HG03460 (cell line): ENCODE measurements around the gene DEFB108B.
A peak's percentile ranks its signal among the peaks of the same experiment; 100 is the strongest.
"Not testable (repeated sequence)": the region's sequence is repeated elsewhere in the genome, so short reads cannot be mapped to it uniquely, and the experiment has no call there.

Experiments used
- ATAC-seq: cut with Tn5 transposase; IDR thresholded peaks from one replicate; pipeline ENCODE4 v1.9.1; 2021; ENCODE audit not compliant: unreplicated experiment

DEFB108B gene, protein sequence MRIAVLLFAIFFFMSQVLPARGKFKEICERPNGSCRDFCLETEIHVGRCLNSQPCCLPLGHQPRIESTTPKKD

DNA sequence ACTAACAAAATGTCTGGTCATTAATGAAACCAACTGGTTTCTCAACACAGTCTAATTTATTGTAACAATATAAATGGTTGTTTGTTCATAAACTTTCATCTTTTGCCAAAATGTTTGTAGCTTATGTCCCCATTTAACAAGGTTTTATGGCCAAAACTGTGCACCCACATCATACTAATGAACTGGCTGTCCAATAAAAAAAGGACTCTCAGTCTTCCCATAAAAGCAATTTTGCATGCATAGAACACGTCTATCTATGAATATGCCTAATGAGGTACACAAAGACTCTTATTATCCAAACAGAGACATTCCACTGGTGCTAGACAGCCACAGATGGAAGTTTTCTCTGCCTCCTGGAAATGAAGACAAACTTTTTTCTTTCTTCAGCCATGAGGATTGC, at the start of gene DEFB108B:
Gene DEFB108B, plus strand, starts transcription at position 390 of the 400 bp plus-strand sequence. Its CDS starts 0 bp downstream, at position 390.
- not testable (repeated sequence) for ATAC-seq

DNA sequence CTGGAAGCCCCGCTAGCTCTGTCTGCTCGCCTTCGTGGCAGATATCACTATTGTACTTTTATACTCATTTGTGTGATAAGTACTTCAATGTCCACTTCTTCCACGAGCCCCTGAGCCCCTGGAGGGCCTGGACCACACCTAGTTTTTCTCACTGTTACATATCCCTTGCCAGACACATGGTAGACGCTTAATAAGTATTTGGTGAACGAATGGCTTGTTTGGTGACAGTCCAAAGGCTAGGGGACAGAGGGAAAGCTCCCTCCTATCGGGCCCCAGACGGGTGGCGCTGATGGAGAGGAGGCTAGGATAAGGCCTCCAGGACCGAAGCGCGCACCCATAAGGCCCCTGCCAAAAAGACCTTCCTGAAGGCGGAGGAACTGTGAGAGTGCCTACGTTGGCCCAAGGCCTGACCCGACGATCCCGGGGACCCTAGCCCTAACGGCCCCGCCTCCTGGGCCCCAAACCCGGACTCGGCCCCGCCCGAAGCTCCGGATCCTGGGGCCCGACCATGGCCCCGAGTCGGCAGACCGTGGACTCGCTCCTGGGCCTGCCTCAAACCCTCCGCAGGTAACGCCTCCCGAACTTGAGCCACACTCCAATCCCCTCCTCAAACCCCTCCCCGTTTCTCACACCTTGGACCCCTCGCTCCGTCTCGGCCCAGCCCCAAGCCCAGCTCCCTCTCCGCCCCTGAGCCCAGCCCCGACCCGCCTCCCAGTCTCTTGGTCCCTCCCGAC, 46.7 kb upstream of the DEFB108B start:
- ATAC-seq = not testable (repeated sequence)

DNA sequence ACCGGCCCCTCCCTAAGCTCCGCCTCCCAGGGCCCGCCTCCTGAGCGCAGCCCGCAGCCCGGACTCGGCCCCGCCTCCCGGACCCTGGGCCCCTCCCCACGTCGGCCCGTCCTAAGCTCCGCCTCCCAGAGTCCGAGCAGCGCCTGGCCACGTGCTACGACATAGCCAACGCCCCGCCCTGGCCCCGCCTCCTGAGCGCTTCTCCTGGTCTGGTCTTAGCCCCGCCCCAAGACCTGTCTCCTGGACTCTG, 46.2 kb upstream of the DEFB108B start:
- peak; percentile 98 for ATAC-seq

DNA sequence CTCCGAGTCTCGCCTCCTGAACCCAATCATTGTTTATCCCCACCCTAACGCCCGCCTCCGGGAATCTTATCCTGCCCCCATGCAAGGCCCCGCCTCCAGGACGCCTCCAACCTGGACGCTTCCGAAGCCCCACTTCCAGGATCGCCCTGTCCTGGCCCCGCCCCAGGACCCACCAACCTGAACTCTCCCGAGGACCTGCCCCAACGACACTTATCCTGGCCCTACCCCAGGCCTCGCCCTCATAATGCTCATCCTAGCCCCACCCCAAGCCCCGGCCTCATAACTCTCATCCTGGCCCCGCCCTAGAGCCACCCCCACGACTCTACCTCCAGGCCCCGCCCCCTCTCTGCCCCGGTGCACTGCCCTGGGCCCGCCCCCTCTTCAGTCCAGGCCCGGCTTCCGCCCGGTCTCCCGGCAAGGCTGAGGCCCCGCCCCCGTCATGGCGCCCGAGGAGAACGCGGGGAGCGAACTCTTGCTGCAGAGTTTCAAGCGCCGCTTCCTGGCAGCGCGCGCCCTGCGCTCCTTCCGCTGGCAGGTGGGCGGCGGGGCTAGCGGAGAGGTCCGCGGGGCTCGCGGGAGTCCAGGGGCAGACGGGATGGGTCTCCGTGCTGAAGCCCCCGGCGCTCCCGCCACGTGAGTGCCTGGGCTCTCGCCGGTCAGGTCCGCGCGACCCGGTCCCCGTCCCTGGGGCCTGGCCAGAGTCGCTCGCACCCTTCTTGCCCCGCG, 45.7 kb upstream of the DEFB108B start:
- peak; percentile 82 for ATAC-seq

DNA sequence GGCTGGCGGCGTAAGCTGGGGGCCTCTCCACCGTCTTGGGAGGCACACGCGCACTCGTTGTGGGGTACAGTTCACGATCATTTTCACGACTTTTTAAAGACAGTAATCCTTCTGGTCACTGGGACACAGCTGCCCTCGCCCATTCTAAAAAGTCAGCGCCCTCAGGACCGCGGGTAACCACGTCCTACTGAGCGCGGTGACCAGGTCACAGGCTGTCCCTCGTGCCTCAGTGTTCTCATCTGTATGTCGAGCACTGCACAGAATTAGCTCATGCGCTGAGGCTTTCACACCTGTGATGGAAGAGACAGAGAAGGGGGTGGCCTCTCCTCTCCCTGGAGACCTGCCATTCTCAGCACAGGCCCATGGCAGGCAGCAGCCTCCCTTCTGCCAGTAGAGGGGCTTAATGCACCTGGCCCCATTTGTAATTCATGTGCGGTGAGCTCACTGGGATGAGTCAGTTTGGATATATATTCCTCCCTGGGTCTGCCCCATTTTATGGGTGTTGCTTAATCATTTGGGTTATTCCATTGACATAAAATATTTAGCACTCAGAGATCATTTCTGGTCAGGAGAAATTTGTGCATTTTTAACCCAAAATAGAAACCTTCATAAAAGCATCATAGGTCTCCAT, 45.1 kb upstream of the DEFB108B start:
- ATAC-seq = not testable (repeated sequence)

DNA sequence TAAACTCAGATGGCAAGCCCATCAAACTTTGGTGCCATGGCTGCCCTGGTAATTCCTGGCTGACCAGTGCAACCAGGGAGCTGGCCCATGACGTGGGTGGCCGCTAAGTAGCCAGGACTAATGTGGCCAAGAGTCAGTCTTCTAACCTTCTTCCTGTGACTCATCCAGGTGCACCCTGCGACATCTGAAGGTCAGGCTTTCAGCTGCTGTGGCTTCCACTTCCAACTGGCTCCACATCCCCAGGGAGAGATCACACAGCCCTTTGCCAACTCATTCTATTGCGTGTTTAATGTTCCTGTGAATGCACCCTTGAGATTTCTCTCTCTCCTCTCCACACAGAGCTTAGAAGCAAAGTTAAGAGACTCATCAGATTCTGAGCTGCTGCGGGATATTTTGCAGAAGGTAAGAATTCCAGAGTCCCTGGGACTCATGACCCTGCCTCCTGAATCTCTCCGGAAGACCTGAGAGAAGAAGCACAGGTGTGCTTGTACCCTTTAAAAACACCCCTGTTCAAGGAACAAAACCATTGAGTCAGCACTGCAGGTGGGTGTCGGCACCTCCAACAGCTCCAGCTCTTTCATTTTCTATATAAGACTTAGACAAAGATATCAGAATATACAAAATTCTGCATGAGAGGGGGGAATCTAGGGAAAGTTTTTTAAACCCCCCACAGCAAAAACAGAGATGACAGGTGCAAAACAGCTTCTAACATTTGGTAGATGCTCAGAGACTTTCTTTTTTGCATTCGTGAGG, 43.4 kb upstream of the DEFB108B start:
- ATAC-seq = not testable (repeated sequence)

DNA sequence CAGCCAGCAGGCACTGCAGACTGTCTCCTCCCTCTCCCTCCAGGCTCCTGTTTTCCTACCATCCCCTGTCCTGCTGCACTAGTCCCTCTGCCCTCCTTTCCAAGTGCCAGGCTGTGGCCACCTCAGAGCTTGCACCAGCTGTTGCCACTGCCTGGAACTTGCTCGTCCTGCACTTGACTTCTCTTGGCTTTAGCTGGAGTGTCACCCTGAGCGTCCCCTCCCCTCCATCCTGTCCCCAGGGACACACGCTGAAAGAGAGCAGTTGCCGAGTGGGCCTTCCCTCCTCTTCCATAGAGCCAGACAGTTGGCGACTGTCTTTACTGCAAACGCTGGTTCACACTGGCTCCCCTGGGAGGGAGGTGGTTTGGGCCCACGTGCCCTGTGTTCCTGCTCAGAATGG, 41.9 kb upstream of the DEFB108B start:
- not testable (repeated sequence) for ATAC-seq

DNA sequence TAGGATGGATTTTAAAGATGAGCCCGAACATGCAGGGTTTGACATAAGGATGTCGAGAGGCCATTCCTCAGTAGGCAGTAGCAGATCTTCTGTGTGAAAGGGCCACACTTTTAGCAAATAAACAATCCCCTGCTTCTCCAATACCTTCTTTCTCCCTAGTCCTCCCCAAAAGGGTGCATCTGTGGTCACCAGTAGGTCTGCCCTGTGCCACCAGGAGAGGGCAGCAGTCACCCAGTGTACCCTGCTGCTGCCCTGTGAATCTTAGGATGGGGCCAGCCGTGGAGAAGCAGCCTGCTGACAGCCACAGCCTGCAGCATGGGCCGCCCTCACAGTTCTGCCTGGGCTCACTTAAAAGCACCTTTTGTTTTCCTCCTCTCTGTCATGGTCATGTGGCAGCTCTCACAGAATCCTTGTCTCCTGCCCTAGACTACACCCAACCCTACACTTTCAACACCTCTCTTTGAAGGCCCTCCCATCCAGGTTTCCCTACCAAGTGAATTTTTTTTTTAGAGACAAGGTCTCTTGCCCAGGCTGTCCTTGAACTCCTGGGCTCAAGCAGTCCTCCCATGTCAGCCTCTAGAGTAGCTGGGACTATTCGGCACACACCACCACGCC, 40.3 kb upstream of the DEFB108B start:
- ATAC-seq = not testable (repeated sequence)

DNA sequence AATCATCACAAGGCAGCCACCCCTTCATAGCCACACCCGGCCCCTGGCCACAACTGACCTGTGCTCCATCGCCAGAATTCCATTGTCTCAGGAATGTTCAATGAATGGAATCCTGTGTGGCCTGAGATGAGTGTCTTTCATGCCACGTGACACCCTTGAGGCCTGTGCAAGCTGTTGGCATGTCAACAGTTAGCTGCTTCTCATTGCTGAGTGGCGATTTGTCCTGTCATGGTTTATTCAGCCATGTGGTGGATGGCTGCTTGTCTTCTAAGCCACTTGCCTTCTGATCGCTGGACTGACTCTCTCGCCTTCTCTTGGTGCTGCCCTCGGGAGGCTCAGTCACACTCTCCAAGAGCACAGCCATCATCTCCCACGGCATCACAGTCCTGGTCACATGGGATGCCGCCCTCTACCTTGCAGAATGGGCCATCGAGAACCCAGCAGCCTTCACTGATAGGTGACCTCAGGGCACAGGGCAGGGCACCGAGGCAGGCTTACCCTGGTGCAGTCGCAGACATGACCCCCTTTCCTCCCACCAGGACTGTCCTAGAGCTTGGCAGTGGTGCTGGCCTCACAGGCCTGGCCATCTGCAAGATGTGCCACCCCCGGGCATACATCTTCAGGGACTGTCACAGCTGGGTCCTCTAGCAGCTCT, 38.5 kb upstream of the DEFB108B start:
- ATAC-seq = not testable (repeated sequence)

DNA sequence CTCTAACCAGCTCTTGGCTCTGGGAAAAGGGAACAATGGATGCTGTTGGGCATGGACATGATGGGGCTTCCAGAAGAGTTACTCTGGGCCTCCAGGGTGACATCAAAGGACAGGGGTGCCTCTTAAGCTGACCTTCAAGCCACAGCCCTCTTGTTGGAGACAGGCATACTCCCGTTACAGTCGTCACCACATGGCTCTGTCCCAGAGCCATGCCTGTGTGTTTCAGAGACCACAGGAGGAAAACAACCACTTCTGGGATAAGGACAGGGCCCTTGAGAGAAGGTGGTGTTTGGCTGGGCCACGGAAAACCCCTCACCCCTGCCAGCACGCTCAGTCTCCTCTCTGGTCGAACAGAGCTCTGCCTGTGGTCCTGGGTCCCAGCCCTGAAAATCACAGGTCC, 37.8 kb upstream of the DEFB108B start:
- not testable (repeated sequence) for ATAC-seq

DNA sequence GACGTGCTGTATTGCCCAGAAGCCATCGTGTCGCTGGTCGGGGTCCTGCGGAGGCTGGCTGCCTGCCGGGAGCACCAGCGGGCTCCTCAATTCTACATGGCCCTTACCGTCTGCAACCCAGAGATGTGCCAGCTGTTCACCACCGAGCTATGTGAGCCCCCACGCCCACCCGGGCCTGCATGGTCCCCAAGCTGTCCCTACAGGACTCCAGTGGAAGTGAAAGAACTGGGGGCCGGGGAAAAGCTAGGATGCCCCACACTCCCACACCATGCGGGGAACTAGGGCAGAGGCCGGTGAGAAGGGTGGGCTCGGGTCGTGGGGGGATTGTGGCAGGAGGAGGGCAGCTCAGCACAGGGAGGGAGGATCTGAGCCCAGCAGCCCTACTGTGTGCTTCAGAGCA, 37.0 kb upstream of the DEFB108B start:
- ATAC-seq = not testable (repeated sequence)

DNA sequence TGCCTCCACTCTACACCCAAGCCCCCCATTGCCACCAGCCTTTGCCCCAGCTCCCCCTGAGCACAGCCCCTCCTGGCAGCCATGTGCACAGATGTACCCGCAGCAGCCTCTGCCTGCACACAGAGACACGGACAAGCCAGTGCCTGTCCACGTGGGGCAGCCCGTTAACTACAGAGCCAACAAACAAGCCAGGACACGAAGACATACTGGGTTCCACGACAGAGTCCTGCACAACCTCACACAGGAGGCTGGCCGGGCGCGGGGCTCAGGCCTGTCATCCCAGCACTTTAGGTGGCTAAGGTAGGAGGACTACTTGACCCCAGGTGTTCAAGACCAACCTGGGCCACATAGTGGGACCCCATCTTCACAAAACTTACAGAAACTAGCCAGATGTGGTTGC, 36.2 kb upstream of the DEFB108B start:
- not testable (repeated sequence) for ATAC-seq

DNA sequence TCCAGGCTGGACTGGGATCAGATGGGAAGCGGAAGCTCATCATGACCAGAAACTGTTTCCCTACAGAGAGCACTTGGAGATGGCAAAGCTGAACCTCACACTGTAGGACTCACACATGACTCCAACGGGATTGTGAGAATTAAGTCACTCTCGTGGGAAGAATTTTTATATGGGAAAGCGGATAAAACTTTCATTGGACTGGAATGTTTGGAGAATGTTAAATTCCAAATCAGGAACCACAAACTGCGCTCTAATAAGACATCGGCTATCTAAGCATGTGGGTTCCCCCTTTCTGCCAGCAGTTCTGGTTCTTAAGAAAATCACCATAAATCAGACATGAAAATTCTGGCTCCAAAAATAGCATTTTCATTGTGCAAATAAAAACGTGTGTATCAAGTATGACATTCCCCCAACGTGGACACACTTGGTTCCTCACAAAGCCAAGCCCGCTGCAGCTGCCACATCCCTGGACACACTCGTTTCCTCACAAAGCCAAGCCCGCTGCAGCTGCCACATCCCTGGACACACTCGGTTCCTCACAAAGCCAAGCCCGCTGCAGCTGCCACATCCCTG, 33.4 kb upstream of the DEFB108B start:
- ATAC-seq = not testable (repeated sequence)

DNA sequence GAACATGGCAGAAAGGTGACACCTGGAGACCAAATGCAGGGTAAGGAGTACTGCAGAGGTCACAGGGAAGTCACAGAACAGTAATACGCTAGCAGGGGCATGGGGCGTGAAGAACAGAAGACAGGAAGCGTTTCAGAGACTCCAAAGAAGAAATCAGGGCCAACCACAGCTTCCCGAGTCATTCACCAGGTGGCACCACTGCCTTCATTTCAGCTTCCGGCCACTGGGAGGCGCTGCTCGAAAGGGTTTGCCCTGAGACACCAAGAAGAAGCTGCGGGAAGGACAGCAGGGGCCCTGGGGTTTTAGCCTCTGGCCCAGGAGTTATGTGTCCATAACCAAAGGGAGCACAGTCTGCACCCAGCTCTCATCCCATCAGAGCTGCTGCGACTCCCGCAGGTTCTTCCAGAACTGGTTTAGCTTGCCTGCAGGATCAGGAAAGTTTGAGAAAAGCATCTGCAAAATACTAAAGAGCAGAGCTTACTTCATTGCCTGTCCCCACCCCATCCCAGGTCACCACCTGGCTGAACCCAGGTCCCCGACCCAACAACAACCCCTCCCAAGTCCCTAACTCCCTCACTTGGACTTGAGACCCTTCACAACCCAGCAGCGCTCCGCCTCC, 32.6 kb upstream of the DEFB108B start:
- ATAC-seq = not testable (repeated sequence)

DNA sequence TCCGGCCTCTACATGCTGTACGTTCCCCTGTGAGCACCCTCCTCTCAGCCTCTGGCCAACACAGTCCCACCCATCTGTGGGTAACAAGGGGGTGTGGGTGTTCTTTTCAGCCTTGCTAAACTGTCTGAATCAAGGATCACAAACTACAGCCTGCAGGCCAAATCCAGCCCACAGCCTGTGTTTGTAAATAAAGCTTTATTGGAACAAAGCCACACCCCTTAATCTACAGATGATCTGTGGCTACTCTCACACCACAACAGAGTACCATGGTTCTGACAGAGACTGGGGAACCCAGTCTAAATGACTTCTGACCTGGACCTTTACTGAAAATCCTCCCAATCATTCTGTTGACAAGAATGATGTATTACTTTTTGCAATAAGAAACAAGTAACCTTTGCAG, 32.0 kb upstream of the DEFB108B start:
- ATAC-seq = not testable (repeated sequence)

DNA sequence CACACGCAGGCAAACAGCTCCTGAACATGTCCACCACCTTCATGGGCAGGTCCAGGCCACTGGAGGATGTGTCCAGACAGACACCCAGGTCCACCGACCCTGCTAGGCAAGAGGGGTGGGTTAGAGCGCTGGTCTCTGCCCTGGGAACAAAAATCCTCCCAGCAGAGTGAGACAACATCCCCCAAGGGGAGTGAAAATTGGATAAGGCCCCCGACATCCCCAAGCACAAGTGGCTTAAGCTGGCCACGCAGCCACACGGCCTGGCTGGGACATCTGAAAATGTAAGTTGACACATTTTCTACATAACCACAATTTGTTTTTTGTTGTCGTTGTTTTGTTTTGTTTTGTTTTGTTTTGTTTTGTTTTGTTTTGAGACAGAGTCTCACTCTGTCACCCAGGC, 30.1 kb upstream of the DEFB108B start:
- ATAC-seq = not testable (repeated sequence)

DNA sequence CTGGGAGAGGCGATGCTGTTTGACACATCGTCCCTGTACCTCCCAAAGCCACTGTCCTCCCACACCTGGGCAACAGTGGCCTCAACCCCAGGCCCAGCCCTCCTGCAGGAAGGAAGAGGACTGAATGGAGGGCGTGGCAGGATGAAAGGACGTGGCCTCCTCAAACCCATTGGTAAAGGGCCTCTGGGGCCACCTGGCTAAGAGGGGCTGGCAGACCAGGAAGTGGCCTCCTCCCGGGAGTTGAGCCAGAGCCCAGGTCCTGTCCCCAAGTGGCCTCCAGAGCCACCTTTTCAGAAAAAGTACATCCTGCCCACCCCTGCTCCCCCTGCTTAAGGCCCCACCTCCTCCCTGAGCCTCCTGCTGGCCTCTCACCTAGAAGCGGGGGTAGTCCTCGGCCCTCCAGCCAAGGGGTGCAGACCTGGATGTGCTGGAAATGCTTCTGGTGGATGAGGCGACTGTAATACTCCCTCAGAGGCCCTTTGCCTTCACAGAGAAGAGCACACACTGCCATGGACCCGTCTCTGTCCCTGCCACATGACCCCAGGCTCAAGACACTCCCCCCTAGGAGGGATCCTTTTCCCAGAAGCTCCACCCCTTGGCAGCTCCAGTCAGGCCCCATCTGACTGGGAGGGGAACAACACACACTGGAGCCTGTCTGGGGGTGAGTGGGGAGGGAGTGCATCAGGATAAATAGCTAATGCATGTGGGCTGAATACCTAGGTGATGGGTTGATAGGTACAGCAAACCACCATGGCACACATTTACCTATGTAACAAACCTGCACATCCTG, 28.6 kb upstream of the DEFB108B start:
- not testable (repeated sequence) for ATAC-seq

DNA sequence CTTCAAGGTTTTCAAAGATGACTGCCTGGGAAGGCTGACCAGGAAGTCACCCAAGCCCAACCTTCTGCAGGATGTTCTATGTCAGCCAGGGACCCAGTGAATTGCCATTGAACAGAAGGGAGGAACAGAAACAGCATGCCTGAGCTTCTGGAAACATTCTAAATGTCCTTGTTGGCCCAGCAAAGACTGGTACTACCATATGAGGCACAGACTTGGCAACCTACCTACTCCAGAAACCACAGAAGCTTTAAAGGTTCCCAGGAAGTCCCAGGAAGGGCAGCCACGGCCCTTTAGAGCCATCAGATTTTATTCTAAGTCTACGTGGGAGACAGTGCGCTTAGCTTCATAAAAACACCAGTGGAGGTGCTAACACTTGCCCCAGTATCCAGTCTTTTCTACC, 20.5 kb upstream of the DEFB108B start:
- not testable (repeated sequence) for ATAC-seq
